ENCODE measurements around the gene DNAJB1.
"Not testable (repeated sequence)": the region's sequence is repeated elsewhere in the genome, so short reads cannot be mapped to it uniquely, and the experiment has no call there.

Gene DNAJB1

DNA sequence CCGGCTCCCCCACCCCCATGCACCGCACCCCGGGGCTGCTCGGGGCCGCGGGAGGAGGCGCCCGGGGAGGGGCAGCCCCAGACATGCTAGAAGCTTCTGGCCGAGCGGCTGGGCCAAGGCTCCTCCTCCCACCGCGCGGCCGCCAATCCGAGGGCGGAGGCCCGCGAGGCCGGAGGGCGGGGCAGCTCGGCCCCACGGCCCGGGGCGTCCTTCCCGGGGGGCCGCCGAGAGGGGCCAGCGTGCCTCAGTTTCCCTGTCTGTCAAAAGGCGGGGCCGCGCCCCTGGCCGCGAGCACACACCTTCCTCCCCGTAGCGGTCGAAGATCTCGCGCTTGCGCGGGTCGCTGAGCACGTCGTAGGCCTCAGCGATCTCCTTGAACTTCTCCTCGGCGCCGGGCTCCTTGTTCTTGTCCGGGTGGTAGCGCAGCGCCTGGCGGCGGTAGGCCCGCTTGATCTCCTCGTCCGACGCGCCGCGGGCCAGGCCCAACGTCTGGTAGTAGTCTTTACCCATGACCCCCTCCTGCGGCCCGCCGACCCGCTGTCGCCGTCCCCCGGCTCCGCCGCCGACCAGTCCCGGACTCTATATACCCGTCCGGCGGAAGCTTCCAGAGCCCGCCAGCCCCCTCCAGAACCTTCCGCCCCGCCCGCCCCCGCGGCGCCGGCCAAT lies at the start of gene DNAJB1:
DNAJB1 (minus strand) TSS at position 558 of the 666 bp plus-strand sequence; CDS start at position 510, 48 bp downstream.
- TF ChIP-seq CTCF (IDR thresholded peaks at IDR 0.05; ENCODE audit: extremely low read depth, insufficient read depth, missing control alignments): no peak
- in situ Hi-C loops (cut with MboI; ENCODE audit: low pct_unique_long_range_greater_than_20kb, low sequenced_read_pairs, unreplicated experiment): no loop called here
- DNase-seq (ENCODE audit: low spot score): peak; percentile 97

GRCh38 chr19:14567079-14567478 lies 48.9 kb upstream of the DNAJB1 start:
- no peak for DNase-seq (ENCODE audit: low spot score)
- in situ Hi-C loops (cut with MboI; ENCODE audit: low pct_unique_long_range_greater_than_20kb, low sequenced_read_pairs, unreplicated experiment): no loop called here
- TF ChIP-seq CTCF (IDR thresholded peaks at IDR 0.05; ENCODE audit: extremely low read depth, insufficient read depth, missing control alignments): no peak

DNA sequence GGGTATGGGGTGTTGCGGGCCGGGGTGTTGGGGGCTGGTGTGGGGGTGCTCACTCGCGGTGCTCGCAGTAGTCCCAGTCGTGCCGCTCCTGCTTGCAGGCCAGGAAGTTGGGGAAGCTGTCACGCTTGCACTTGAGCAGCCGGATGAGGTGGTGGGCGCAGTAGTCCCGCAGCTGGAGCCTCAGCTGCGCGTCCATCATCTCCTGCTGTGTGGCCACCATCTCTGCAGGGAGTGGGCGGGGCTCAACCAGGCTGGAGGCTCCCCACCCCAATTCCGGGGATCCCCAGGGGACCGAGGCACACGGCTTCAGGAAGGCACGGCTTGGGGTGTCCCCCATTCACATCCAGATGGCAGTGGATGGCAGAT lies 48.5 kb upstream of the DNAJB1 start:
- no peak for DNase-seq (ENCODE audit: low spot score)
- in situ Hi-C loops (cut with MboI; ENCODE audit: low pct_unique_long_range_greater_than_20kb, low sequenced_read_pairs, unreplicated experiment): no loop called here
- TF ChIP-seq CTCF (IDR thresholded peaks at IDR 0.05; ENCODE audit: extremely low read depth, insufficient read depth, missing control alignments): no peak

DNA sequence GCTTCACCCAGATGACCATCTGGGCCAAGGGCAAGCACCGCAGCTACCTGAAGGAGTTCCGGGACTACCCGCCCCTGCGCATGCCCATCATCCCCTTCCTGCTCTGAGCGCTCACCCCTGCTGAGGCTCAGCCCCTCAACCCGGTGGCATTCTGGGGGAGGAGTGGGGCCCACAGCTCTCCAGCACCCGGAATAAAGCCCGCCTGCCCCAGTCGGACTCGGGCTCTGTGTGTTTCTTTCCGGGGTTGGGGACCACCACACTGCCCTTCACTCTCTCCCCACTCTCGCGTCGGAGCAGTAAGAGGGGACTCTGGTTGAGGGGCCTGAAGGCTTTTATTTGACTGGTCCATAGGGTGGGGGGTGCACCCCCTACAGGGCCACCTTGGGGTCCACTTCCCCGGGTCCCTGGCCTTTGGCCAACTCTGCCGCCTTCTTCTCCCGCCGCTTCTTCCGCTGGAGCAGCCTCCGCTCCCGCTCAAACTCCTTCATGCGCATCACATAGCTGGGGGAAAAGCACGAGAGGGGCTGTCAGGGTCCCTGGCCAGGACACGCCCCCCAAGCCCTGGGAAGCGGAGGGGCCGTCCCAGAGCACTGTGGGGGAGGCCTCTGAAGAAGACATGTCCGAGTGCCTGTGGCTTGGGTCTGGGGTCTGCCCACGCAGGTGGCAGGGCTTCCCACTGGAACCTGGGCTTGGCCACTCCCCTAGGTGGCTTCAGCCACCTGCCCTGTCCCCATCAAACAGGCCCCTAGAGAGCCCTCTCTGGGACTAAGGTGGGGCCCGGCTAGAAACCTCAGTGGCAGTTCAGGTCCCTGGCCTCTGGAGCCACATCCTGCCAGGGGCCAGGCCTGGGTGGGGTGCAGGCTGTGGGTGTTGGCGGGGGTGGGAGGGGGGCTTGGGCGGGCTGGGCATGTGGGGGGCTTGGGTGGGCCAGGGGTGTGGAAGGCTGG lies 47.8 kb upstream of the DNAJB1 start:
- in situ Hi-C loops (cut with MboI; ENCODE audit: low pct_unique_long_range_greater_than_20kb, low sequenced_read_pairs, unreplicated experiment): no loop called here
- DNase-seq (ENCODE audit: low spot score): no peak
- TF ChIP-seq CTCF (IDR thresholded peaks at IDR 0.05; ENCODE audit: extremely low read depth, insufficient read depth, missing control alignments): no peak

DNA sequence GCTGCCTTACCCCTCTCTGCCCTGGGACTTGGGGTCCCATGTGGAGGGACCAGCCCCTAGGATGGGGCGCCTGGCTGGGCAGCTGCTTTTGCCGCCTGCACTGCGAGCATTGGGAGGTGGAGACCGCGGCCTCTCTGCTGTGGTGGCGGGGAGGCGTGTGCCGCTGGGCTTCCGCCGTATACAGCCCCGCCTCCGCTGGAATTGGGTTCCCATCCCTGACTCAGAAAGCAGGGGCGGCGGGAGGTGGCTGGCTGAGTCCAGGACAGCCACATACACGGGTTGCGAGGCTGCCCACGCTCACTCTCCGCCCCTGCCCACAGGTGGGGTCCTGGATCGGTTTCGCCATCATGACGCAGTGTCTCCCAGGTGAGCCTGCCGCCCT lies 47.1 kb upstream of the DNAJB1 start:
- no peak for DNase-seq (ENCODE audit: low spot score)
- in situ Hi-C loops (cut with MboI; ENCODE audit: low pct_unique_long_range_greater_than_20kb, low sequenced_read_pairs, unreplicated experiment): no loop called here
- TF ChIP-seq CTCF (IDR thresholded peaks at IDR 0.05; ENCODE audit: extremely low read depth, insufficient read depth, missing control alignments): no peak

DNA sequence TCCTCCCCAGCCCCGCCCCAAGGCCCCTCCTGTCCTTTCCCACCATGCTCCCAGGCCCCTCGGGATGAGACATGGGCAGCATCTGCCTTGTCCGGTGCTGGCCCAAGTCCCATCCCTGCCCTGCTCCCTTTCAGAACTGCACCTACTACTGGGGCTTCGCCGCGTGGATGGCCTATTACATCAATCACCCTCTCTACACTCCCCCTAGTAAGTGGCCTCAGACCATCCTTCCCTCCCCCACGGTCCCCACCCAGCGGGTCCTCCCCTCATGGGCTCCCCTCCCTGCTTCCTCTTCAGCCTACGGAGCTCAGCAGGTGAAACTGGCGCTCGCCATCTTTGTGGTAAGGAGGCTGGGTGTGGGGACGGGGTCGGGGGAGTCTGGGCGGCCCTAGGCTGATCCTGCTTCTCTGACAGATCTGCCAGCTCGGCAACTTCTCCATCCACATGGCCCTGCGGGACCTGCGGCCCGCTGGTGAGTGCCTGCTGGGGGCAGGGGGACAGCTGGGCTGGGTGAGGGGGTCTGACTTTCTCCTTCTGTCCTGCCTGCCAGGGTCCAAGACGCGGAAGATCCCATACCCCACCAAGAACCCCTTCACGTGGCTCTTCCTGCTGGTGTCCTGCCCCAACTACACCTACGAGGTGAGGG lies 46.6 kb upstream of the DNAJB1 start:
- in situ Hi-C loops (cut with MboI; ENCODE audit: low pct_unique_long_range_greater_than_20kb, low sequenced_read_pairs, unreplicated experiment); DNase-seq (ENCODE audit: low spot score): not testable (repeated sequence)
